HG02763 (cell line): ENCODE measurements around the gene CDC42EP1.
"Not testable (repeated sequence)": the region's sequence is repeated elsewhere in the genome, so short reads cannot be mapped to it uniquely, and the experiment has no call there.

Experiments
- ATAC-seq: cut with Tn5 transposase; IDR thresholded peaks from one replicate; pipeline ENCODE4 v1.9.1; 2021; ENCODE audit warnings: mild to moderate bottlenecking, moderate library complexity; ENCODE audit not compliant: unreplicated experiment

Gene CDC42EP1

GRCh38 chr22:37533995-37534394 lies 26.3 kb upstream of the CDC42EP1 start:
- no peak for ATAC-seq

- no peak for ATAC-seq
These were observed 25.8 kb upstream of the CDC42EP1 start for GRCh38 chr22:37534445-37534844.

- no peak for ATAC-seq
These were observed 25.1 kb upstream of the CDC42EP1 start for GRCh38 chr22:37535159-37535558.

- ATAC-seq, result peak; percentile 60
These were observed 21.5 kb upstream of the CDC42EP1 start for GRCh38 chr22:37538590-37539357.

- ATAC-seq, result not testable (repeated sequence)
These were observed 20.5 kb upstream of the CDC42EP1 start for GRCh38 chr22:37539790-37540189.

- not testable (repeated sequence) for ATAC-seq
These were observed 17.9 kb upstream of the CDC42EP1 start for GRCh38 chr22:37542416-37542815.

- ATAC-seq, result no peak
These were observed 17.3 kb upstream of the CDC42EP1 start for GRCh38 chr22:37542959-37543358.

GRCh38 chr22:37544955-37545702 lies 15.2 kb upstream of the CDC42EP1 start:
- no peak for ATAC-seq

- no peak for ATAC-seq
These were observed 14.4 kb upstream of the CDC42EP1 start for GRCh38 chr22:37545703-37546436.

GRCh38 chr22:37546437-37547250 lies 13.6 kb upstream of the CDC42EP1 start:
- no peak for ATAC-seq

GRCh38 chr22:37547251-37547741 lies 13.0 kb upstream of the CDC42EP1 start:
- no peak for ATAC-seq

GRCh38 chr22:37549704-37550059 lies 10.6 kb upstream of the CDC42EP1 start:
- no peak for ATAC-seq

GRCh38 chr22:37550921-37551320 lies 9.4 kb upstream of the CDC42EP1 start:
- not testable (repeated sequence) for ATAC-seq

GRCh38 chr22:37551981-37552380 lies 8.3 kb upstream of the CDC42EP1 start:
- no peak for ATAC-seq

GRCh38 chr22:37552524-37553163 lies 7.6 kb upstream of the CDC42EP1 start:
- ATAC-seq, result no peak

- no peak for ATAC-seq
These were observed 6.6 kb upstream of the CDC42EP1 start for GRCh38 chr22:37553725-37554124.

GRCh38 chr22:37555029-37555428 lies 5.3 kb upstream of the CDC42EP1 start:
- ATAC-seq, result no peak

GRCh38 chr22:37556710-37557109 lies 3.6 kb upstream of the CDC42EP1 start:
- no peak for ATAC-seq

GRCh38 chr22:37557321-37558001 lies 2.8 kb upstream of the CDC42EP1 start:
- no peak for ATAC-seq

- ATAC-seq, result no peak
These were observed 1.5 kb upstream of the CDC42EP1 start for GRCh38 chr22:37558815-37559214.
